GM06990 (cell line): Measurements from ENCODE around the gene ABR.

Experiments used
- DNase-seq: peaks from one replicate; pipeline ENCODE4 v3.0.0-alpha.2; 2011; ENCODE audit not compliant: insufficient read length; ENCODE audit errors: extremely low read depth
- H3K27me3 ChIP-seq: replicated peaks from 2 replicates; pipeline ENCODE4 v1.6.0; 2011; ENCODE audit warnings: low read length; ENCODE audit not compliant: control insufficient read depth, insufficient read depth
- H3K36me3 ChIP-seq: 2 replicates; pipeline ENCODE4 v1.5.1; 2011; ENCODE audit warnings: low read length; ENCODE audit not compliant: control insufficient read depth, insufficient read depth
- H3K4me3 ChIP-seq: replicated peaks from 2 replicates; pipeline ENCODE4 v1.5.1; 2011; ENCODE audit warnings: low read depth, mild to moderate bottlenecking, control low read depth, low read length
- TF ChIP-seq, protein P1 (sequence below): IDR thresholded peaks from 2 replicates; pipeline ENCODE4 v1.5.1; 2011; ENCODE audit warnings: low read length, control low read depth, mild to moderate bottlenecking, inconsistent platforms; ENCODE audit not compliant: insufficient read depth, poor library complexity, severe bottlenecking

Gene ABR

DNA sequence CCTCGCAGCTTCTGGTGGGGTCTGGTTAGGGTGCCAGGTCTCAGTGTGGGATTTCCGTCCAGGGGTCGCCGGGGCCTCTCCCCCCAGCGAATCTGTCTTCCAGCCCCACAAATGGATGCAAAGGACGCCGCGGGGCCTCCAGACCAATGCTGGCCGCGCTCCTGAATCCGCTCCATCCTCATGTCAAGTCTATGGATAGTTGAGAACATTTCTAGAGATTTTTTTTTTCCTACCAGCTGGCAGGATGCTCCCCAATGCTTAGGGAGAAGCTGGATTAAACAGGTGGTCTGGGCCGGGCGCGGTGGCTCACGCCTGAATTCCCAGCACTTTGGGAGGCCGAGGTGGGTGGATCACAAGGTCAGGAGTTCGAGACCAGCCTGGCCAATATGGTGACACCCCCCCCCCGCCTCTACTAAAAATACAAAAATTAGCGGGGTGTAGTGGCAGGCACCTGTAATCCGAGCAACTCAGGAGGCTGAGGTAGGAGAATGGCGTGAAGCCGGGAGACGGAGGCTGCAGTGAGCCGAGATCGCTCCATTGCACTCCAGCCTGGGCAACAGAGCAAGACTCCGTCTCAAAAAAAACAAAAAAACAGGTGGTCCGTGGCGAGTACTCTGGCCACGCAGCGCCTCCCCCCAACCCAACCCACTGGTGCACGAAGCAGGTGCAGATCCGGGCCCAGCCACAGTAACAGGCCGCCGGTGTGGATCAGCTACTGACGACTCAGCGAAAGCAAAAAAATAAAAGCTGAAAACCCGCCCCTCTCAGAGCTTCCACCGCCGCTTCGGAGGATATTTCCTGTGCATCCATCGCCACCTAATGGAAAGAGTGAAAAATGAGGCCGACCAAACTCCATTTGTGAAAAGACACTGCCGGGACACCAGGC, 199.1 kb downstream of the ABR start:
- TF ChIP-seq, protein P1, sequence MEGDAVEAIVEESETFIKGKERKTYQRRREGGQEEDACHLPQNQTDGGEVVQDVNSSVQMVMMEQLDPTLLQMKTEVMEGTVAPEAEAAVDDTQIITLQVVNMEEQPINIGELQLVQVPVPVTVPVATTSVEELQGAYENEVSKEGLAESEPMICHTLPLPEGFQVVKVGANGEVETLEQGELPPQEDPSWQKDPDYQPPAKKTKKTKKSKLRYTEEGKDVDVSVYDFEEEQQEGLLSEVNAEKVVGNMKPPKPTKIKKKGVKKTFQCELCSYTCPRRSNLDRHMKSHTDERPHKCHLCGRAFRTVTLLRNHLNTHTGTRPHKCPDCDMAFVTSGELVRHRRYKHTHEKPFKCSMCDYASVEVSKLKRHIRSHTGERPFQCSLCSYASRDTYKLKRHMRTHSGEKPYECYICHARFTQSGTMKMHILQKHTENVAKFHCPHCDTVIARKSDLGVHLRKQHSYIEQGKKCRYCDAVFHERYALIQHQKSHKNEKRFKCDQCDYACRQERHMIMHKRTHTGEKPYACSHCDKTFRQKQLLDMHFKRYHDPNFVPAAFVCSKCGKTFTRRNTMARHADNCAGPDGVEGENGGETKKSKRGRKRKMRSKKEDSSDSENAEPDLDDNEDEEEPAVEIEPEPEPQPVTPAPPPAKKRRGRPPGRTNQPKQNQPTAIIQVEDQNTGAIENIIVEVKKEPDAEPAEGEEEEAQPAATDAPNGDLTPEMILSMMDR: peak; percentile 67
- peak; percentile 72 for DNase-seq
- Histone ChIP-seq H3K36me3 (no peaks in the 10 kb centered on the region), H3K27me3 (peaks cover 3% of the 10 kb centered on the region), H3K4me3 (peak overlapping the region; percentile 56)

DNA sequence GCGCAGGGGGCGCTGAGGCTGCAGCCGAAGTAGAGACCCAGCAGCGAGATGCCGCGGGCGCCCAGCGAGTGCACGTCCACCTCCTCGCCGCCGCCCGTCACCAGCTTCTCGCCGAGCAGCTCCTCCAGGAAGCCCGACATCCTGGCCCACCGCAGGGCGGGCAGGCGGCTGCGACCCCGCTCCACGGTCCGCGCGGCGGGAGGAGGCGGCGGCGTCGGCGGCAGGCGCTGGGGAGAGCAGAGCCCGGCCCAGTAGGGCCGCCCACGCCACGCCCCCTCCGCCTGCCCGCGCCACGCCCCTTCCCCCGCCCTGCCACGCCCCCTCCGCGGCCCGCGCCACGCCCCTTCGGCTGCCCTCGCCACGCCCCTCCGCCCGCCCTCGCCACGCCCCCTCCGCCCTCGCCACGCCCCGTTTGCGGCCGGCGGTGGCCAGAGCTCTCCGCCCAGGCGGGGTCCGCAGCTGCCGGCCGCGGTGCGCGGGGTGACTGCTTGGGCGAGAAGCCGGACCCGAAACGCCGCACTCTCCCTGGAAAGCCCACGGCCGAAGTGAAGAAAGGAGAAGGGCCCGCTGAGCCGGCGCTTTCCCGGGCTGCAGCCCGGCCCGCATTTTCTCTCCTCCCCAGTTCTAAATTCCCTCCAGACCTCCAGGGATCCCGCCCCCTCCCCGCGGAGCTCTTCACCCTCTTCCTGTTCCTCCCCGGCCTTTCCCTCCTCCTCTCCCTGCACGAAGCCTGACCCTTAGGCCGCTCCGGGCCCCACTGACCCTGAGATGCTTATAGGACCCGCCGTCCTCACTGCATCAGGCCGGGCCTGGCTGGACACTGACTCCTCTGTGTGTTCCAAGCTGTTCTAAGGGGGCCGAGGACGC, 200.0 kb downstream of the ABR start, which contains the start of gene NXN:
Gene NXN, minus strand, starts transcription at position 238 of the 867 bp plus-strand sequence.
- Histone ChIP-seq H3K4me3 (peak within 1 kb of the TSS; percentile 56), H3K36me3 (no peaks in the 10 kb centered on the region), H3K27me3 (peaks cover 3% of the 10 kb centered on the region)
- TF ChIP-seq, protein P1: no peak
- DNase-seq: peak; percentile 73

DNA sequence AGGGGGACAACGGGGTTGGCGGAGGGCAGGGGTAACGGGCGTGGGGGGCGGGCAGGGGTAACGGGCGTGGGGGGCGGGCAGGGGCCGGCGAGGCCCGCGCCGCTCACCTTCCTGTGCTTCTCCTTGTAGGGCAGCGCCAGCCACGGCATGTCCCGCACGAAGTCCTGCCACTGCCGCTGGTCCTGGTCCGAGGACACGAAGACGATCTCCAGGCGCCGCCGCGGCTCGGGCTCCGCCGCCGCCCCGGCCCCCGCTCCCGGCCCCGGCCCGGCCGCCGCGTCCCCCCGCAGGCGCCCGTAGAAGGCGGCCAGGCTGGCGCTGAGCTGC, 200.6 kb downstream of the ABR start:
- H3K4me3 ChIP-seq: peak overlapping the region; percentile 56; the same call in 1 of the 2 replicates
- DNase-seq: no peak
- TF ChIP-seq, protein P1: no peak
- no peaks in the 10 kb centered on the region for H3K36me3 ChIP-seq
- peaks cover 3% of the 10 kb centered on the region for H3K27me3 ChIP-seq

DNA sequence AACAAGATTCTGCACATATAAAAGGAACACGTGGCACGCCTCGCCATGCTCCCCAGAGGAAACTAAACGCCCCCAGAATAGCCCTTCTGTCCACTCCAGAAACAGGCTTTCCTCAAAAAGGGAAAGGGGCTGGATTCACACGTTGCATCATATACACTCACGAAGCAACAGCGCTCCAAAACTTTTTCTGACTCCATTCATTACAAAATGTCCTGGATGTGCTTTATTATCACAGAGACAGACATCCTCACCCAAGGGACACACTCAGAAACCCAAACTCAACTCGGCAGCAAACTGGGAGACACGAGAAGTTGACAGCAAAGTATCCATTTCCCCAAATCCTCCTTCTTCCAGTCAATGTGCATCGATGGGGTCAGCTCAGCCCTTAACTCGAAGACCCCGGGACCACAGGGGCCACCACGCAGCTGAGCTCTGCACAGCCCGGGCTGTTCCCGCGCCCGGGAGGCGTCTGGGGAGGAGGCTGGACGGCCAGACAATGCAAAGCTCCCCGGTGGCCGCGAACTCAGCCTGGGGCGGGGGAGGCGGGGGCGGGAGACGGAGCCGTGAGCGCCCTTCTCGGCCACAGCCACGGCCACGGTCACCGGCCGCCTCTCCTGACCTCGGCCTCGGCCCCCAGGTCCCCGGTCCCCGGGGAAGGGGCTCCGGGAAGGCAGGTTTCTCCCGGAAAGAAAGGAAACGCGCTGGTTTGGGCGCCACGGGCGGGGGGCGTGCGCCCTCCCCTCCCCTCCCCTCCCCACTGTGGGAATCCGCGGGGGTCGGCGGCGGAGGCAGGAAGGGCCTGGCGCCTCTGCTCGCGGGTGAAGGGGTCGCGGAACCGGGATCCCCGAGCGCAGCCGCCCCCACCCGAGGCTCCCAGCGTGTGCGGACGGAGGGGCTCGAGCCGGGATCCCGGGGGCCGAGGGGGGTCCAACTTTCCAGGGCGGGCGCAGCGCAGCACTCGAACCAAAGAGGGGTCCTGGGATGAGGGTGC, 201.4 kb downstream of the ABR start:
- no peak overlapping the region; the same call in 1 of the 2 replicates for H3K4me3 ChIP-seq
- DNase-seq: no peak

More for the DNA sequence above, 201.4 kb downstream of the ABR start:
- Histone ChIP-seq H3K27me3 (peaks cover 3% of the 10 kb centered on the region), H3K36me3 (no peaks in the 10 kb centered on the region)
- TF ChIP-seq, protein P1: no peak
